Head of caudate nucleus (tissue), 42 donors: ENCODE measurements around the gene PDE3B.
"Not testable (repeated sequence)": the region's sequence is repeated elsewhere in the genome, so short reads cannot be mapped to it uniquely, and the experiment has no call there.

Source experiments
- DNase-seq, 42 donors: peaks; one replicate each; pipeline versions ENCODE4 v3.0.0 to v3.0.0-alpha.2; 2020 to 2021; ENCODE audit warnings: mixed read lengths in 7 of 42
- intact Hi-C: fragments of 100-400 bp; cut with DNase I; formaldehyde crosslinking; loops from one replicate; pipeline ENCODE4 v1.15.0; 2022

Gene PDE3B

GRCh38 chr11:14722496-14722895 is 78.9 kb downstream of the PDE3B start:
- no peak for DNase-seq
- intact Hi-C loops, result no loop called here

- intact Hi-C loops, result no loop called here
- DNase-seq, result no peak
These were observed 81.5 kb downstream of the PDE3B start for GRCh38 chr11:14725150-14725549.

DNA sequence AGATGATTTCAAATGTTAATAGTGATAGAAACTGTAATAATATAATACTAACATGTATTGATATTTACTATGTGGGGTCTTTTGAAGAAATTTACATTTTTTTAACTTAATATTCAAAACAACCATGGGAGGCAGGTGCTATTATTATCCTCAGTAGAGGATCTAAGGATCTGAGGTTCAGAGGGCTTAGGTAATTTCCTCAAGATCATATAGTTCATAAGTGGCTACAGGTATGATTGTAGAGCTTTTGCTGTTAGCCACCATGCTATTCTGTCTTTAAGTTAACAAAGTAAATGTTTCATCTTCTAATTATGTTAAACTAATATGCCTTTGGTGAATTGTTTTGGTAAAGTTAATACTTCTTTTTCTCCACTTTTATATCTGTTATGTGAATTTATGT is 83.6 kb downstream of the PDE3B start:
- intact Hi-C loops, result no loop called here
- no peak for DNase-seq

- intact Hi-C loops, result no loop called here
- no peak for DNase-seq
These were observed 84.1 kb downstream of the PDE3B start for GRCh38 chr11:14727746-14728145.

DNA sequence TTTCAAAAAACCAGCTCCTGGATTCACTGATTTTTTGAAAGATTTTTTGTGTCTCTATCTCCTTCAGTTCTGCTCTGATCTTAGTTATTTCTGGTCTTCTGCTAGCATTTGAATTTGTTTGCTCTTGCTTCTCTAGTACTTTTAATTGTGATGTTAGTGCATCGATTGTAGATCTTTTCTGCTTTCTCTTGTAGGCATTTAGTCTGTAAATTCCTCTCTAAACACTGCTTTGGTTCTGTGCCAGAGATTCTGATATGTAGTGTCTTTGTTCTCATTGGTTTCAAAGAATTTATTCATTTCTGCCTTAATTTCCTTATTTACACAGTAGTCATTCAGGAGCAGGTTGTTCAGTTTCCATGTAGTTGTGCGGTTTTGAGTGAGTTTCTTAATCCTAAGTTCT is 96.9 kb downstream of the PDE3B start:
- DNase-seq, intact Hi-C loops: not testable (repeated sequence)

- intact Hi-C loops, result no loop called here
- DNase-seq, result no peak
These were observed 97.6 kb downstream of the PDE3B start for GRCh38 chr11:14741195-14741594.

DNA sequence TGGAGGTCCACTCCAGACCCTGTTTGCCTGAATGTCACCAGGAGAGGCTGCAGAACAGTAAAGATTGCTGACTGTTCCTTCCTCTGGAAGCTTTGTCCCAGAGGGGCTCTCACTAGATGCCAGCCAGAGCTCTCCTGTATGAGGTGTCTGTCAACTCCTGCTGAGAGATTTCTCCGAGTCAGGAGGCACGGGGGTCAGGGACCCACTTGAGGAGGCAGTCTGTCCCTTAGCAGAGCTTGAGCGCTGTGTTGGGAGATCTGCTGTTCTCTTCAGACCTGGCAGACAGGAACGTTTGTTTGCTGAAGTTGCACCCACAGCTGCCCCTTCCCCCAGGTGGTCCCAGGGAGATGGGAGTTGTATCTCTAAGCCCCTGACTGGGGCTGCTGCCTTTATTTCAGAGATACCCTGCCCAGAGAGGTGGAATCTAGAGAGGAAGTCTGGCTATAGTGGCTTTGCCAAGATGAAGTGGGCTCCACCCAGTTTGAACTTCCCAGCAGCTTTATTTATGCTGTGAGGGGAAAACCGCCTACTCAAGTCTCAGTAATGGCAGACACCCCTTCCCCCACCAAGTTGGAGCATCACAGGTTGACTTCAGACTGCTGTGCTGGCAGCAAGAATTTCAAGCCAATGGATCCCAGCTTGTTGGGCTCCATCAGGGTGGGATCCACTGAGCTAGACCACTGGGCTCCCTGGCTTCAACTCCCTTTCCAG is 99.4 kb downstream of the PDE3B start:
- intact Hi-C loops, result no loop called here
- no peak for DNase-seq

DNA sequence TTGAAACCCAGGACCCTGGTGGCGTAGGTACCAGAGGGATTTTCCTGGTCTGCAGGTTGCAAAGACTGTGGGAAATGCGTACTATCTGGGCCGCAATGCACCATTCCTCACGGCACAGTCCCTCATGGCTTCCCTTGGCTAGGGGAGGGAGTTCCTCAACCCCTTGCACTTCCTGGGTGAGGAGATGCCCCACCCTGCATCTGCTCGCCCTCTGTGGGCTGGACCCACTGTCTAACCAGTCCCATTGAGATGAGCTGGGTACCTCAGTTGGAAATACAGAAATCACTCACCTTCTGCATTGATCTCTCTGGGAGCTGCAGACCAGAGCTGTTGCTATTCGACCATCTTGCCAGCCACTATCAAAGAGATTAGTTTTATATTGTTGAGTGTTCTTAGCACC is 100.1 kb downstream of the PDE3B start:
- intact Hi-C loops, DNase-seq: not testable (repeated sequence)

- no peak for DNase-seq
- intact Hi-C loops, result no loop called here
These were observed 103.3 kb downstream of the PDE3B start for GRCh38 chr11:14746857-14747395.

DNA sequence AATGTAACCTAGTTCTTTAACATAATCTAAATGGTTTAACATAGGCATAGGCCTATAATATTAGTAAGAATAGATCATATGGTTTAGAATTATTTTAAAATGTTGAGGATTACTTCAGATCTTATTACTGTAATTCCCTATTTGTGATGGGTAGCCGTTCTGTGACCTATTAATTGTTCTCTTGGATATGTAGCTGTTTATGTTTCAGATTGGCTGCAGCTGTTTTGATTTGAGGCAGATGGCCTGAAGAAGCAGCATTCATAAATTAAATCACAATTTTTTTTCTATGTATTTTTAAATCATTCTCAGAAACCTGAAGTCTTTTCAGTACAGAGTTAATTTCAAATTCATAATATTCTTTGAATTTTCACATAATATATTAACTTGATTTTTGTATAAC is 104.5 kb downstream of the PDE3B start:
- intact Hi-C loops, result no loop called here
- DNase-seq, result no peak

- peak in 22 of 42 donors; percentile 6 to 65 (median 28) for DNase-seq
- intact Hi-C loops, result no loop called here
These were observed 107.3 kb downstream of the PDE3B start for GRCh38 chr11:14750911-14751310.

DNA sequence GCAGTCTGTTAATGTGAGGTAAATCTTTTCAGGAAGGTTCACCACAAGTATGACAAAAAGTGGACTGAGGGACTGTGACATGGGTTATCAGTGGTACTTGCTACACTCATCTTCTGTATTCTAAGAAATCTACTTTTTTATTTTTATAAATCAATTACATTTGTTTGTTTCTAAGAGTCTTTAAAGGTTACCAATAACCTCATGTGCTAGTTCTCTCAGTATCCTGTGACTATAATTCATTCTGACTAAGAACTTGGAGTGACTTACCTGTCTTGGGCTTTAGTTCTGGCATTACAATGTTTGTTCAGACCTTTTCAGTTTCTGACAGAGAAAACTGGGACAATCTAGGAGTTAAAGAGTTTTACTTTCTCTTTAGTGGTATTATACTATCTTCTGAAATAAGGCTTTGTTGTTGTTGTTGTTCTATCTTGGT is 108.4 kb downstream of the PDE3B start:
- intact Hi-C loops, result no loop called here
- no peak for DNase-seq

- intact Hi-C loops, result no loop called here
- no peak for DNase-seq
These were observed 111.5 kb downstream of the PDE3B start for GRCh38 chr11:14755140-14755539.

GRCh38 chr11:14756349-14756748 is 112.7 kb downstream of the PDE3B start:
- no peak for DNase-seq
- intact Hi-C loops, result no loop called here

DNA sequence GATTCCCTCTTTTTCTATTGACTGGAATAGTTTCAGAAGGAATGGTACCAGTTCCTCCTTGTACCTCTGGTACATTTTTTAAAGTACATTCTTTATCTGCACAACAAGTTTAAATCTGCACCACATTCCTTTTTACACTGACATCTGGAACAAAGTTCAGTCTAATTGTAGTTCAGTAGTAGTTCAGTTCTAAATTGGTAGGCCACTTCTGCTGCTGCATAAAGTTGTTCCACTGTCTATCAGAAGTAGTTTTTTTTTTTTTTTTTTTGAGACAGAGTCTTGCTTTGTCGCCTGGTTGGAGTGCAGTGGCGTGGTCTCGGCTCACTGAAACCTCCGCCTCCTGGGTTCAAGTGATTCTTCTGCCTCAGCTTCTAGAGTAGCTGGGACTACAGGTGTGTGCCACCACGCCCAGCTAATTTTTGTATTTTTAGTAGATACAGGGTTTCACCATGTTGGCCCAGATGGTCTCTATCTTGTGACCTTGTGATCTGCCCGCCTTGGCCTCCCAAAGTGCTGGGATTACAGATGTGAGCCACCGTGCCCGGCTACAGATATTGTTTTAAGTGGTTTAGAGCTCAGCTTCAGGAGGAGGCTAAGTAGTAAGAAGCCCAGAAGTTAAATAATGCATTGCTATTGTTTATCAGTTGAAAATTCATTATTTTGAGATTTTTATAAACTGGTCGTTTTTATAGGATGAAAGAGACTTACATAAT is 115.9 kb downstream of the PDE3B start:
- DNase-seq, intact Hi-C loops: not testable (repeated sequence)

DNA sequence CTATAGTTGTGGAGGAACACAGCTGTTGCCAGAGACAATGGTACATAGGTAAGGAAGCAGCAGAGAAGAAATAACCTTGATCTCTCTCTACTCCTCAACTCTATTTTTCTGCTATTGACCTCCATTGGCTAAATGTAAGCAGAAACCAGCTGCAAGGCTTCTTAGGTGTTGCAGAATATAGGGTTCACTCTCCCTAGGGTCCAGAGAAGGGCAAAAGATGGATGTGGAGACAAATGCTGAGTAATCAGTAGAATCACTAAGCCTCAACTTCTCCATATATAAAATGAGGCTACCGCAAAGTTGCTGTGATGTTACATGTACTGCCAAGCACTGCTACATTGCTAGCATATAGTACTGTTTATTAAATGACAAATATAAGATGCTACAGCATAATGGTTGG is 120.6 kb downstream of the PDE3B start:
- intact Hi-C loops, result no loop called here
- no peak for DNase-seq

DNA sequence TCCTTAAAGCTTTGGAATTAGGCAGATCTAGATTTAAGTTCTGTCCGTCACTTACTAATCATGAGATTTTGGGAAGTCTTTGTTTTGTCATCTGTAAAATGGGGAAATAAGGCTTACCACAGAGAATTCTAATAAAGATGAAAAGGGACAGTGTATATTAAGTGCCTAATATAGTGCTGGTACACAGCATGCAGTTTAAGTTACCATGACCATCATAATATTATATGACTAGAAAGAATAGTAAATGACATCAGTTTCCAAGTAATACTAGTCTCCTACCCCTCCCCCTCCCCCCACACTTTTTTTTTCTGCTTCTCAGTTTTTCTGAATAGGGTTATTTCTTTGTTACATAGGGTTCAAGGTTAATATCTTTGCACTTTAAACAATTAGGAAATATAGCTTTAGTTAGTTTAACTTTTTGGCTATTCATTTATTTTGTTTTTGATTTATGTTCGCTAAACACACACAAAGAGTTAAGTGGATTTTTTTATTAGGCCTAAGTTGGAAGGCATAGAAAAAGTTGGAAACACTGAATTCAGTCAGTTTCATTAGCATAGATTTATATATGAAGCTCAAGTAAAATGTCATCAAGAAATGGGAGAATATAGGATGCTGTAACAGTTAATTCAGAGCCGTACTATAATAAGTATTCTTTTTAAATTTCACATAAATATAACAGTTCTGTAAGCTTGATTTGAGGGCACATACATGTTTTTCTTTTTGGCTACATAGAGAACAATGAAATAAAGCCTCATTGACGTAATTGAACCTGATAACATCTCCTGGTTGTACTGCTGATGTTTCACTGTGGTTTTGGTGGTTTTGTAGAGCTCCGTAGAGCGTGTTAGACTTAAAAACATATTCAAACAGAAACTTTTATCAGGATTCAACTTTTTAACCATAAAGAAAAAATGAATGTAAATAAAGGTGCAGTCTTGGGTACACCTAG is 121.2 kb downstream of the PDE3B start:
- no peak for DNase-seq
- intact Hi-C loops, result no loop called here

DNA sequence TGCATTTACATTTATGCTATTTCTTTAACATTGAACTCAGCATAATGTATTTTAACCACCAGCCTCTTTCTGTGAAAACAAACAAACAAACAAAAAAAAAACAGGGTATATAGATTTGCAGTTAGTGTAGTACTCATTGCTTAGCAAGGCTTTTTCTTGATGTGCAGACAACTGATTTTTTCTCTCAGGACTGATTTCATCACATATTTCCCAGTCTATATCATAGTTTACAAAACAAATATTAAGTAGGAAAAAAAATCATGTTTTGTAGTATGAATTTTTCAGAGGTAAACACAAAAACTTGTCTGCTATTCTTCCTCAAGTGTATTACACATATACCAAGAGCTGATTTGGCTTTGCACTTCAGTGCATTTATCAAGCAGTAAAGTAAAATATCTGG is 123.0 kb downstream of the PDE3B start:
- intact Hi-C loops, result no loop called here
- no peak for DNase-seq

DNA sequence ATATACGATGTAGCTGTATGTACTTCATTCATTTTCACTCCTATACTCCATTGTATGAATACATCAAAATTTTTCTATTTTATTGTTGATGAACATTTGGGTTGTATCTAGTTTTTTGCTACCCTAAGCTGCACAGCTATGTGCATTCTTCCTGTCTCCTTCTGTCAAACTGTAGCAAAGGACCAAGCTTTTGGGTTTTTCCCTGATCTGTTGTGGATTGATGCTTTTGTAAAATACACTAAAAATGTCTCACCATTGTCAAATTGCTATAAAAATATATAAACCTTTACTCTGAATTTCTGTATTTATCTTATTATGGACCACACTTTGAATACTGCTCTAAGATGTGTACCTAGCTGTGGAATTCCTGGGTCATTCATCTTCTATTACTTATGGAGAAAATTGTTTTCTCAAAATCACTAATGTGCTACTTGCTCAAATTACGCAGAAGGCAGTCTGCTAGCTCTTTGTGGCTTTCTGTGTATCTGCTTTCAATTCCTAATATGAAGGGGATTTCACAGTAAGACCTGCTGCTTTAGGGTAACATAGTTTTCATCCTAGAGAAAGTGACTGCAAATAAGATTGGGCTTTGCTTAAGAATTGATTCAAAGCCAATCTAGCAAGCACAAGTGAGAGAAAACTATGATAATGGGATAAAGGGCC is 125.1 kb downstream of the PDE3B start:
- no peak for DNase-seq
- intact Hi-C loops, result no loop called here
